Measurements from ENCODE around the gene VWA8. TPM values are rescaled to one million over a fixed set of nuclear protein-coding genes. Genes with fewer than 3 reads are reported as not detected.
"Not testable (repeated sequence)": the region's sequence is repeated elsewhere in the genome, so short reads cannot be mapped to it uniquely, and the experiment has no call there.

VWA8 gene
- polyA plus RNA-seq, 1 donor (not counting 4 experiments of a cell fraction or from before 2014, with no cell fraction given) = 17.8 TPM

DNA sequence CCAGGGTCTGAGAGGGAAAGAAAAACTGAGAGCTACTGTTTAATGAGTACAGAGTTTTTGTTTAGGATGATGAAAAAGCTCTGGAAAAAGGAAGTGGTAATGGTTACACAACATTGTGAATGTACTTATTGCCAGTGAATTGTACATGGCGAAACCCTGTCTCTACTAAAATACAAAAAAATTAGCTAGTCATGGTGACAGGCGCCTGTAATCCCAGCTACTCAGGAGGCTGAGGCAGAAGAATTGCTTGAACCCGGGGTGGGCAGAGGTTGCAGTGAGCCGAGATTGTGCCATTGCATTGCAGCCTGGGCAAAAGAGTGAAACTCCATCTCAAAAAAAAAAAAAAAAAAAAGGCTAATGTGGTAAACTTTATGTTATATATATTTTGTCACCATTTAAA is 96.3 kb downstream of the VWA8 start:
- FAIRE-seq (no peak), DNase-seq (ENCODE audit: low read depth, low spot score) (no peak)
- no peaks in the 10 kb centered on the region for H3K9me1 ChIP-seq (ENCODE audit: control insufficient read depth, extremely low read depth, insufficient read depth, low read length)
- no peaks in the 10 kb centered on the region for H3K27me3 ChIP-seq (ENCODE audit: control insufficient read depth, extremely low read depth, insufficient read depth, low read length)
- H3K4me1 ChIP-seq (ENCODE audit: control insufficient read depth, extremely low read depth, insufficient read depth, low read length) = no peaks in the 10 kb centered on the region
- H3K4me2 ChIP-seq (ENCODE audit: control insufficient read depth, extremely low read depth, insufficient read depth, low read depth, low read length) = no peak overlapping the region
- H3K9me3 ChIP-seq (ENCODE audit: control insufficient read depth, low read depth, low read length) = no peaks in the 10 kb centered on the region
- H2AFZ ChIP-seq (ENCODE audit: control insufficient read depth, low read length) = no peak overlapping the region
- no peak overlapping the region for H3K27ac ChIP-seq (ENCODE audit: control insufficient read depth, insufficient read depth, low read length)
- no peak overlapping the region for H3K4me3 ChIP-seq (ENCODE audit: control insufficient read depth in 2 of 3, extremely low read depth in 1 of 3, insufficient read depth in 2 of 3, low read depth in 1 of 3, low read length in 3 of 3)
- peaks cover 0 to 3% of the 10 kb centered on the region in 2 experiments for H3K36me3 ChIP-seq (ENCODE audit: control insufficient read depth in 2 of 2, extremely low read depth in 1 of 2, insufficient read depth in 2 of 2, low read length in 2 of 2)
- no peaks in the 10 kb centered on the region for H4K20me1 ChIP-seq (ENCODE audit: control insufficient read depth, extremely low read depth, insufficient read depth, low read length)
- H3K9ac ChIP-seq (ENCODE audit: control insufficient read depth, extremely low read depth, insufficient read depth, low read length) = no peak overlapping the region
- no peaks in the 10 kb centered on the region for H3K79me2 ChIP-seq (ENCODE audit: control insufficient read depth, insufficient read depth, low read length)
- TF ChIP-seq, protein P1, sequence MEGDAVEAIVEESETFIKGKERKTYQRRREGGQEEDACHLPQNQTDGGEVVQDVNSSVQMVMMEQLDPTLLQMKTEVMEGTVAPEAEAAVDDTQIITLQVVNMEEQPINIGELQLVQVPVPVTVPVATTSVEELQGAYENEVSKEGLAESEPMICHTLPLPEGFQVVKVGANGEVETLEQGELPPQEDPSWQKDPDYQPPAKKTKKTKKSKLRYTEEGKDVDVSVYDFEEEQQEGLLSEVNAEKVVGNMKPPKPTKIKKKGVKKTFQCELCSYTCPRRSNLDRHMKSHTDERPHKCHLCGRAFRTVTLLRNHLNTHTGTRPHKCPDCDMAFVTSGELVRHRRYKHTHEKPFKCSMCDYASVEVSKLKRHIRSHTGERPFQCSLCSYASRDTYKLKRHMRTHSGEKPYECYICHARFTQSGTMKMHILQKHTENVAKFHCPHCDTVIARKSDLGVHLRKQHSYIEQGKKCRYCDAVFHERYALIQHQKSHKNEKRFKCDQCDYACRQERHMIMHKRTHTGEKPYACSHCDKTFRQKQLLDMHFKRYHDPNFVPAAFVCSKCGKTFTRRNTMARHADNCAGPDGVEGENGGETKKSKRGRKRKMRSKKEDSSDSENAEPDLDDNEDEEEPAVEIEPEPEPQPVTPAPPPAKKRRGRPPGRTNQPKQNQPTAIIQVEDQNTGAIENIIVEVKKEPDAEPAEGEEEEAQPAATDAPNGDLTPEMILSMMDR (optimal IDR thresholded peaks at IDR 0.05 in 1 of 3, IDR thresholded peaks at IDR 0.05 in 1 of 3, conservative IDR thresholded peaks at IDR 0.05 in 1 of 3; ENCODE audit: extremely low read depth in 1 of 3, insufficient read depth in 2 of 3, low read length in 3 of 3) = no peak
- TF ChIP-seq EZH2 (IDR thresholded peaks at IDR 0.05; ENCODE audit: low read length) = no peak
- dilution Hi-C loops (cut with MboI; ENCODE audit: extremely low pct_ligation_motif_present, low sequenced_read_pairs) = no loop called here

DNA sequence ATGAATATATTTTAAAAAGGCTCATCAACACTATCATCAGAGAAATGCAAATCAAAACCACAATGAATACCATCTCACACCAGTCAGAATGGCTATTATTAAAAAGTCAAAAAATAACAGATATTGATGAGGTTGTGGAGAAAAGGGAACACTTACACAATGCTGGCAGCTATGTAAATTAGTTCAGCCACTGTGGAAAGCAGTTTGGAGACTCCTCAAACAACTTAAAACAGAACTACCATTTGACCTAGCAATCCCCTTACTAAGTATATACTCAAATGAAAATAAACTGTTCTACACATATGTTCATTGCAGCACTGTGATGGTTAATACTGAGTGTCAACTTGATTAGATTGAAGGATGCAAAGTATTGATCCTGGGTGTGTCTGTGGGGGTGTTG is 98.2 kb downstream of the VWA8 start:
- H3K9me3 ChIP-seq (ENCODE audit: control insufficient read depth, low read depth, low read length); H2AFZ ChIP-seq (ENCODE audit: control insufficient read depth, low read length); H3K27ac ChIP-seq (ENCODE audit: control insufficient read depth, insufficient read depth, low read length); H3K9me1 ChIP-seq (ENCODE audit: control insufficient read depth, extremely low read depth, insufficient read depth, low read length); H3K4me2 ChIP-seq (ENCODE audit: control insufficient read depth, extremely low read depth, insufficient read depth, low read depth, low read length); H4K20me1 ChIP-seq (ENCODE audit: control insufficient read depth, extremely low read depth, insufficient read depth, low read length); dilution Hi-C loops (cut with MboI; ENCODE audit: extremely low pct_ligation_motif_present, low sequenced_read_pairs); H3K4me3 ChIP-seq (ENCODE audit: control insufficient read depth in 2 of 3, extremely low read depth in 1 of 3, insufficient read depth in 2 of 3, low read depth in 1 of 3, low read length in 3 of 3); H3K9ac ChIP-seq (ENCODE audit: control insufficient read depth, extremely low read depth, insufficient read depth, low read length); H3K36me3 ChIP-seq (ENCODE audit: control insufficient read depth in 2 of 2, extremely low read depth in 1 of 2, insufficient read depth in 2 of 2, low read length in 2 of 2); H3K27me3 ChIP-seq (ENCODE audit: control insufficient read depth, extremely low read depth, insufficient read depth, low read length); H3K4me1 ChIP-seq (ENCODE audit: control insufficient read depth, extremely low read depth, insufficient read depth, low read length); FAIRE-seq; H3K79me2 ChIP-seq (ENCODE audit: control insufficient read depth, insufficient read depth, low read length); DNase-seq (ENCODE audit: low read depth, low spot score): not testable (repeated sequence)

DNA sequence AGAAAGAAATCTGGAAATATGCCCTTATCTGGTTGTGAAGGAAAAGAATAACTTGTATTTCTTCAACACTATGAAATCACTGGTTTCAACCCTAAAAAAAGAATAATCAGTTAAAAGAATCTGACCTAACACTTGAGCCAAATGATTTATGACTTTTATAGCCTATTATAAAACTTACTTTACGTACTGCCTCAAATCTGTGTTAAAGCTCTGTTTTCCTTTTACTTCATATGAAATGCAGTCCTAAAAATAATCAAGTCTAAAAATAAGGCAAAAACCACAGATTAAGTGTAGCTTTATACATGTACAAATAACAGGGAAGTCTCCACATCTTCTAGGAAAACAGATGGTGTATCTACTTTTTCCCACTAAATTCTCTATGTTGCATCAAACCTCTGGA is 101.3 kb downstream of the VWA8 start:
- Histone ChIP-seq H3K27ac (ENCODE audit: control insufficient read depth, insufficient read depth, low read length) (no peak overlapping the region), H3K9me1 (ENCODE audit: control insufficient read depth, extremely low read depth, insufficient read depth, low read length) (no peaks in the 10 kb centered on the region), H3K4me2 (ENCODE audit: control insufficient read depth, extremely low read depth, insufficient read depth, low read depth, low read length) (no peak overlapping the region), H3K36me3 (ENCODE audit: control insufficient read depth in 2 of 2, extremely low read depth in 1 of 2, insufficient read depth in 2 of 2, low read length in 2 of 2) (peaks cover 0 to 3% of the 10 kb centered on the region in 2 experiments), H3K27me3 (ENCODE audit: control insufficient read depth, extremely low read depth, insufficient read depth, low read length) (no peaks in the 10 kb centered on the region), H3K9ac (ENCODE audit: control insufficient read depth, extremely low read depth, insufficient read depth, low read length) (no peak overlapping the region), H3K79me2 (ENCODE audit: control insufficient read depth, insufficient read depth, low read length) (no peaks in the 10 kb centered on the region), H3K4me3 (ENCODE audit: control insufficient read depth in 2 of 3, extremely low read depth in 1 of 3, insufficient read depth in 2 of 3, low read depth in 1 of 3, low read length in 3 of 3) (no peak overlapping the region), H3K4me1 (ENCODE audit: control insufficient read depth, extremely low read depth, insufficient read depth, low read length) (no peaks in the 10 kb centered on the region), H4K20me1 (ENCODE audit: control insufficient read depth, extremely low read depth, insufficient read depth, low read length) (no peaks in the 10 kb centered on the region), H3K9me3 (ENCODE audit: control insufficient read depth, low read depth, low read length) (no peaks in the 10 kb centered on the region), H2AFZ (ENCODE audit: control insufficient read depth, low read length) (no peak overlapping the region)
- no peak for TF ChIP-seq EZH2 (IDR thresholded peaks at IDR 0.05; ENCODE audit: low read length)
- TF ChIP-seq, protein P1 (optimal IDR thresholded peaks at IDR 0.05 in 1 of 3, IDR thresholded peaks at IDR 0.05 in 1 of 3, conservative IDR thresholded peaks at IDR 0.05 in 1 of 3; ENCODE audit: extremely low read depth in 1 of 3, insufficient read depth in 2 of 3, low read length in 3 of 3) = no peak
- dilution Hi-C loops (cut with MboI; ENCODE audit: extremely low pct_ligation_motif_present, low sequenced_read_pairs) = no loop called here
- DNase-seq (ENCODE audit: low read depth, low spot score) (no peak), FAIRE-seq (no peak)
